HL-60 (cell line): ENCODE results near the gene PTGER3.

Experiments
- DNase-seq, 2 experiments: peaks; one replicate each; pipeline ENCODE4 v3.0.0-alpha.2; 2010 to 2020; ENCODE audit warnings: low read depth in 1 of 2, low spot score in 1 of 2
- H3K27ac ChIP-seq: fragments of 250-450 bp; sonication (Bioruptor Pico); replicated peaks from 2 replicates; pipeline ENCODE4 v1.5.1; 2020; ENCODE audit warnings: mild to moderate bottlenecking, moderate library complexity
- H3K27me3 ChIP-seq: fragments of 250-450 bp; sonication (Bioruptor Pico); 2 replicates; pipeline ENCODE4 v1.5.1; 2021; ENCODE audit warnings: mild to moderate bottlenecking, moderate library complexity; ENCODE audit not compliant: insufficient read depth, poor library complexity, severe bottlenecking
- H3K4me3 ChIP-seq: replicated peaks from 2 replicates; pipeline ENCODE4 v1.5.1; 2011; ENCODE audit warnings: mild to moderate bottlenecking, control low read depth, low read length; ENCODE audit not compliant: insufficient read depth
- GABPA ChIP-seq: IDR thresholded peaks from 2 replicates; pipeline ENCODE4 v1.6.1; 2012; ENCODE audit warnings: low read depth
- POLR2AphosphoS5 ChIP-seq: IDR thresholded peaks from 2 replicates; pipeline ENCODE4 v1.6.1; 2012; ENCODE audit warnings: low read depth
- SPI1 ChIP-seq: IDR thresholded peaks from 2 replicates; pipeline ENCODE4 v1.6.1; 2012; ENCODE audit warnings: low read depth, mild to moderate bottlenecking, borderline replicate concordance
- TF ChIP-seq, protein P1 (sequence below): IDR thresholded peaks from one replicate; pipeline ENCODE4 v1.5.1; 2011; ENCODE audit warnings: low read length, control low read depth, inconsistent platforms; ENCODE audit not compliant: insufficient read depth
- TF ChIP-seq, protein P2 (sequence below): IDR thresholded peaks from 2 replicates; pipeline ENCODE4 v1.6.1; 2012; ENCODE audit warnings: low read depth; ENCODE audit not compliant: insufficient replicate concordance

PTGER3 gene

DNA sequence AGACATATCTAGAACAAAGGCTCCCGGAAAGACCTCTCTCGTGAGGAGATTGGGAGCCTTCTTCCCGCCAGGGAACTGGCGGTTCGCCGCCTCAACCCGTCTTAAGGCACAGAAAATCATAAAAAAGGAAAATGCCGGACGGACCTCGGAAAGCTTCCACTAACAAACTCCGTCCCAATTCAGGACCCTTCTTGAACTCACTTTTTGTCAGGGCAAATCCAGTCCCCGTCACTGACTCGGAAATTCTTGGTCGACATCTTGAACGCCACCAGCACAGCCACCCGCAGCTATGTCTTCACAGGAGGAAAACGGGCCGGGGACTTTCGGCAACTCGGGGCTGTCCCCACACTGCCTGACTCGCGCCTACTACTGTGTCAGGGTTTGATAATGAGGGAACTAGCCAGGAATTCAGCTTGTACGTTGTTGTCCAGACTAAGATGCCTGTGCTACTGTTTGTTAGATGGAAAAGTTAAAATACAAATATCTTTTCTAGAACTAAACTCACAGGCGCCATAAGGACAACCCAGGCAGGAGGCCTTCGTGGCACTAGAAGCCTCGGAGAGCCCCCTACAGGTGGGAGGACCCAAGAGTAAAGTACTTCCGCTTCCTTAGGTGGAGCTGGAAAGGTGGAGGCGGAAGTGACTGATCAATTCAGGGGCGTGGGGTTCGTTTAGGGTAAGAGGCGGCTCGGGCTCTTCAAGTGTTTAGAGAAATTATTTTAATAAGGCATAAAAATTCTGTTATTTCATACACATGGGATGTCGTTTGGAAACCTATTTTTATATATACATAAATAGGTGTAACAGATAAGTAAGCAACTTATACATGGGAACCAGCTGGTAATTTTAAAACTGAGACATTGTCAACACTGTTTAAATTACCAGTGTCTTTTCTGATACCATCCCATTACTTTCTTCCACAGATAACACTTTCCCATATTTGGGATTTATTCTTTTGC, 33.4 kb upstream of the PTGER3 start, which contains the start of gene ZRANB2:
Gene ZRANB2, minus strand, starts transcription at position 297 of the 958 bp plus-strand sequence. Its CDS starts 40 bp downstream, at position 257.
- H3K4me3 ChIP-seq = peak within 1 kb of the TSS; percentile 78
- peak; percentile 95 for DNase-seq
- H3K27ac ChIP-seq = peak within 1 kb of the TSS; percentile 99
- TF ChIP-seq, protein P1, sequence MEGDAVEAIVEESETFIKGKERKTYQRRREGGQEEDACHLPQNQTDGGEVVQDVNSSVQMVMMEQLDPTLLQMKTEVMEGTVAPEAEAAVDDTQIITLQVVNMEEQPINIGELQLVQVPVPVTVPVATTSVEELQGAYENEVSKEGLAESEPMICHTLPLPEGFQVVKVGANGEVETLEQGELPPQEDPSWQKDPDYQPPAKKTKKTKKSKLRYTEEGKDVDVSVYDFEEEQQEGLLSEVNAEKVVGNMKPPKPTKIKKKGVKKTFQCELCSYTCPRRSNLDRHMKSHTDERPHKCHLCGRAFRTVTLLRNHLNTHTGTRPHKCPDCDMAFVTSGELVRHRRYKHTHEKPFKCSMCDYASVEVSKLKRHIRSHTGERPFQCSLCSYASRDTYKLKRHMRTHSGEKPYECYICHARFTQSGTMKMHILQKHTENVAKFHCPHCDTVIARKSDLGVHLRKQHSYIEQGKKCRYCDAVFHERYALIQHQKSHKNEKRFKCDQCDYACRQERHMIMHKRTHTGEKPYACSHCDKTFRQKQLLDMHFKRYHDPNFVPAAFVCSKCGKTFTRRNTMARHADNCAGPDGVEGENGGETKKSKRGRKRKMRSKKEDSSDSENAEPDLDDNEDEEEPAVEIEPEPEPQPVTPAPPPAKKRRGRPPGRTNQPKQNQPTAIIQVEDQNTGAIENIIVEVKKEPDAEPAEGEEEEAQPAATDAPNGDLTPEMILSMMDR = peak; percentile 28
- TF ChIP-seq GABPA (peak; percentile 79), SPI1 (peak; percentile 72; the same call in 1 of the 2 replicates), POLR2AphosphoS5 (peak; percentile 92)
- TF ChIP-seq, protein P2, sequence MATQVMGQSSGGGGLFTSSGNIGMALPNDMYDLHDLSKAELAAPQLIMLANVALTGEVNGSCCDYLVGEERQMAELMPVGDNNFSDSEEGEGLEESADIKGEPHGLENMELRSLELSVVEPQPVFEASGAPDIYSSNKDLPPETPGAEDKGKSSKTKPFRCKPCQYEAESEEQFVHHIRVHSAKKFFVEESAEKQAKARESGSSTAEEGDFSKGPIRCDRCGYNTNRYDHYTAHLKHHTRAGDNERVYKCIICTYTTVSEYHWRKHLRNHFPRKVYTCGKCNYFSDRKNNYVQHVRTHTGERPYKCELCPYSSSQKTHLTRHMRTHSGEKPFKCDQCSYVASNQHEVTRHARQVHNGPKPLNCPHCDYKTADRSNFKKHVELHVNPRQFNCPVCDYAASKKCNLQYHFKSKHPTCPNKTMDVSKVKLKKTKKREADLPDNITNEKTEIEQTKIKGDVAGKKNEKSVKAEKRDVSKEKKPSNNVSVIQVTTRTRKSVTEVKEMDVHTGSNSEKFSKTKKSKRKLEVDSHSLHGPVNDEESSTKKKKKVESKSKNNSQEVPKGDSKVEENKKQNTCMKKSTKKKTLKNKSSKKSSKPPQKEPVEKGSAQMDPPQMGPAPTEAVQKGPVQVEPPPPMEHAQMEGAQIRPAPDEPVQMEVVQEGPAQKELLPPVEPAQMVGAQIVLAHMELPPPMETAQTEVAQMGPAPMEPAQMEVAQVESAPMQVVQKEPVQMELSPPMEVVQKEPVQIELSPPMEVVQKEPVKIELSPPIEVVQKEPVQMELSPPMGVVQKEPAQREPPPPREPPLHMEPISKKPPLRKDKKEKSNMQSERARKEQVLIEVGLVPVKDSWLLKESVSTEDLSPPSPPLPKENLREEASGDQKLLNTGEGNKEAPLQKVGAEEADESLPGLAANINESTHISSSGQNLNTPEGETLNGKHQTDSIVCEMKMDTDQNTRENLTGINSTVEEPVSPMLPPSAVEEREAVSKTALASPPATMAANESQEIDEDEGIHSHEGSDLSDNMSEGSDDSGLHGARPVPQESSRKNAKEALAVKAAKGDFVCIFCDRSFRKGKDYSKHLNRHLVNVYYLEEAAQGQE = peak; percentile 49
- H3K27me3 ChIP-seq = no peaks in the 10 kb centered on the region

DNA sequence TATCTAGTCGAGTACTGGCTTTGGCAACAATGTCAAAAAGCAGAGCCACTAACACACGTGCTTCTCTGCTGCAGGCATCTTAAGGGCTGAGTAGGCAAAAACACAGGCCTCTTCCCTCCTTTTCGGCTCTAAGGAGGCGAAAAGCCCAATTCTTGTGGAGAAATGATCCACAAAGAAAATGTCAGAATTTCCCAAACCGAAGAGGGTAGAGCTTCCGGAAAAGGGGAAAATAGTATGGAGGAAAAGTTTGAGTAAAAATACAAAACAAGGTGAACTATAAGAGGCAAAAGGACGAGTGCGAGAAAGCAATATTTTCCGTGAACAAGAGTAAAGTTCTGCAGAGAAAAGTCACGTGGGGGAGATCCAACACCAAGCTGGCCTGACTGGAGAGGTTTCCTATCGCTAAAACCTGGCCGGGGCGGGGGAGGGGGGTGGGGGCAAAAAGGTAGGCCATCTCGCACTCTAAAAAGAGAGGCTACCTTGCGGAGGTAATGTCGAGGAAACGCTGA, 32.7 kb upstream of the PTGER3 start:
- Histone ChIP-seq H3K4me3 (peak overlapping the region; percentile 78), H3K27me3 (no peaks in the 10 kb centered on the region), H3K27ac (peak overlapping the region; percentile 99)
- TF ChIP-seq, protein P2 = no peak
- TF ChIP-seq SPI1 (no peak), POLR2AphosphoS5 (no peak), GABPA (no peak)
- TF ChIP-seq, protein P1 = no peak
- DNase-seq = peak in 1 of 2 experiments; percentile 19

DNA sequence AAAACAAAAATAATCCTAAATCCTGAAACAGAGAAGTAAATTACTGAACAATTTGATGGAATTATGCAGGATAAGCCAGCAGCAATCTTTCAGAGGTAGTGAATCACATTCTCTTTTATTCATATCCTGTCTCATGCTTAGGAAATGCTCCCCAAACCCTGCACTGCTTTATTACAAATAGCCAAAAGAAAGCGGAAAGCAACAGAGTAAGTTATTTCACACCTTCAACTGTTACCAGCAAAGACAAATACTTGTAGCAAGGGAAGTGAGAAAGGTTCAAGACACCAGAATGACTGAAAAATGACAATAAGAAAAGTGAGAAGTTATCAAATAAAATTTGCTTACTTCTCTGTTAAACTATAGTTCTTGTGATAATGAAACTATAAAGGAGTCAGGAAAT, 27.1 kb upstream of the PTGER3 start:
- H3K27ac ChIP-seq = no peak overlapping the region
- DNase-seq = no peak
- TF ChIP-seq, protein P1 = no peak
- TF ChIP-seq, protein P2 = no peak
- TF ChIP-seq GABPA = no peak
- TF ChIP-seq SPI1 = no peak
- TF ChIP-seq POLR2AphosphoS5 = no peak
- H3K27me3 ChIP-seq = no peaks in the 10 kb centered on the region
- H3K4me3 ChIP-seq = no peak overlapping the region
